H1 (cell line): ENCODE data around the gene IVNS1ABP. TPM values are rescaled to one million over a fixed set of nuclear protein-coding genes. Genes with fewer than 3 reads are reported as not detected.

Experiments
- CTCF ChIA-PET: fragments of 300-600 bp; sonication (Branson Sonifier 250); formaldehyde crosslinking; loops from one replicate; lab custom pipeline; 2021; ENCODE audit not compliant: partially characterized antibody; lab: Charles Lee
- POLR2A ChIA-PET: fragments of 300-600 bp; sonication (Branson Sonifier 250); formaldehyde crosslinking; loops from one replicate; lab custom pipeline; 2021; ENCODE audit warnings: inconsistent platforms; ENCODE audit not compliant: partially characterized antibody; lab: Charles Lee
- DNase-seq, 2 experiments: peaks; one replicate each; pipeline versions ENCODE4 v3.0.0 to v3.0.0-alpha.2; 2010 to 2022; ENCODE audit warnings: low spot score in 2 of 2, low read depth in 1 of 2, mixed read lengths in 1 of 2
- FAIRE-seq: peaks from 2 replicates; lab custom pipeline; 2011; peaks lifted over from hg19 to GRCh38; lab: Jason Lieb, UNC
- H2AFZ ChIP-seq: 2 replicates; pipeline ENCODE4 v1.8.1; 2012; ENCODE audit warnings: low read length, inconsistent platforms
- H2AK5ac ChIP-seq: 2 replicates; pipeline ENCODE4 v1.6.1; 2013; ENCODE audit warnings: low read depth, low read length
- H2BK120ac ChIP-seq: replicated peaks from 2 replicates; pipeline ENCODE3; 2013; ENCODE audit warnings: low read depth, low read length, inconsistent platforms
- H2BK12ac ChIP-seq: 2 replicates; pipeline ENCODE4 v1.6.1; 2013; ENCODE audit warnings: low read depth, low read length
- H2BK15ac ChIP-seq: 2 replicates; pipeline ENCODE4 v1.6.1; 2013; ENCODE audit warnings: low read length
- H2BK20ac ChIP-seq: 2 replicates; pipeline ENCODE4 v1.6.1; 2013; ENCODE audit warnings: low read length
- H2BK5ac ChIP-seq: 2 replicates; pipeline ENCODE4 v1.6.1; 2013; ENCODE audit warnings: low read depth, low read length
- H3K14ac ChIP-seq: 2 replicates; pipeline ENCODE4 v1.6.1; 2013; ENCODE audit warnings: inconsistent platforms; ENCODE audit not compliant: insufficient read length
- H3K18ac ChIP-seq: 2 replicates; pipeline ENCODE4 v1.6.1; 2013; ENCODE audit warnings: low read length; ENCODE audit errors: extremely low read depth
- H3K23ac ChIP-seq: 2 replicates; pipeline ENCODE4 v1.6.1; 2013; ENCODE audit warnings: inconsistent platforms; ENCODE audit not compliant: insufficient read length
- H3K23me2 ChIP-seq: 2 replicates; pipeline ENCODE4 v1.6.1; 2013; ENCODE audit warnings: low read depth, low read length
- H3K27ac ChIP-seq: 2 replicates; pipeline ENCODE4 v1.6.1; 2011; ENCODE audit warnings: low read depth, low read length, inconsistent platforms
- H3K27me3 ChIP-seq, 4 experiments: replicated peaks in 1 of 4; 1 replicate in 1 of 4; 2 replicates in 3 of 4; pipeline versions ENCODE4 v1.6.1 to v1.8.1; 2011 to 2013; ENCODE audit warnings: low read length in 3 of 4, mild to moderate bottlenecking in 3 of 4, inconsistent platforms in 2 of 4, mixed read lengths in 2 of 4, moderate library complexity in 1 of 4; ENCODE audit not compliant: control insufficient read depth in 3 of 4, insufficient read depth in 3 of 4; ENCODE audit errors: extremely low read depth in 1 of 4
- H3K36me3 ChIP-seq, 4 experiments: 2 replicates each; pipeline versions ENCODE4 v1.6.1 to v1.8.1; 2011 to 2013; ENCODE audit warnings: mild to moderate bottlenecking in 4 of 4, low read length in 3 of 4, moderate library complexity in 2 of 4, control low read depth in 1 of 4, inconsistent platforms in 1 of 4; ENCODE audit not compliant: insufficient read depth in 4 of 4, control insufficient read depth in 2 of 4
- H3K4ac ChIP-seq: replicated peaks from 2 replicates; pipeline ENCODE3; 2013; ENCODE audit warnings: low read length, low read depth, mixed read lengths, inconsistent platforms; ENCODE audit not compliant: insufficient read length
- H3K4me1 ChIP-seq, 4 experiments: replicated peaks in 1 of 4; 1 replicate in 1 of 4; 2 replicates in 3 of 4; pipeline versions ENCODE4 v1.6.1 to v1.8.1; 2011 to 2013; ENCODE audit warnings: low read length in 3 of 4, inconsistent platforms in 2 of 4, mixed read lengths in 1 of 4; ENCODE audit not compliant: insufficient read depth in 4 of 4, control insufficient read depth in 3 of 4
- H3K4me2 ChIP-seq, 2 experiments: 2 replicates each; pipeline versions ENCODE4 v1.6.1 to v1.8.1; 2011 to 2013; ENCODE audit warnings: low read depth in 2 of 2, low read length in 2 of 2, control low read depth in 1 of 2, inconsistent platforms in 1 of 2, mild to moderate bottlenecking in 1 of 2; ENCODE audit not compliant: insufficient read depth in 1 of 2
- H3K4me3 ChIP-seq, 4 experiments: fragments of 200-600, 300-600 bp in 1 of 4; sonication (generic), shearing (Covaris generic), sonication (Bioruptor Twin) in 1 of 4; 2 replicates each; pipeline versions ENCODE4 v1.5.1 to v1.8.1; 2011 to 2016; ENCODE audit warnings: low read length in 4 of 4, low read depth in 3 of 4, control low read depth in 2 of 4, inconsistent platforms in 2 of 4, mild to moderate bottlenecking in 2 of 4, mixed read lengths in 1 of 4, moderate library complexity in 1 of 4; ENCODE audit not compliant: insufficient read depth in 2 of 4; ENCODE audit errors: extremely low read depth in 1 of 4
- H3K56ac ChIP-seq: replicated peaks from 2 replicates; pipeline ENCODE3; 2013; ENCODE audit warnings: low read depth, mild to moderate bottlenecking, mixed read lengths, low read length, inconsistent platforms; ENCODE audit not compliant: insufficient read length
- H3K79me1 ChIP-seq: 2 replicates; pipeline ENCODE4 v1.6.1; 2013; ENCODE audit warnings: low read depth, low read length, control low read depth
- H3K79me2 ChIP-seq, 2 experiments: 2 replicates each; pipeline versions ENCODE4 v1.6.1 to v1.8.1; 2012 to 2013; ENCODE audit warnings: low read length in 2 of 2, mild to moderate bottlenecking in 2 of 2, inconsistent platforms in 1 of 2; ENCODE audit not compliant: insufficient read depth in 2 of 2, control insufficient read depth in 1 of 2
- H3K9ac ChIP-seq, 4 experiments: replicated peaks in 1 of 4; 1 replicate in 1 of 4; 2 replicates in 3 of 4; pipeline versions ENCODE4 v1.6.1 to v1.8.1; 2011 to 2013; ENCODE audit warnings: low read depth in 3 of 4, low read length in 3 of 4, control low read depth in 2 of 4, mild to moderate bottlenecking in 2 of 4, moderate library complexity in 2 of 4, inconsistent platforms in 1 of 4; ENCODE audit errors: extremely low read depth in 1 of 4
- H3K9me3 ChIP-seq, 2 experiments: 2 replicates each; pipeline versions ENCODE4 v1.6.1 to v1.8.1; 2012 to 2013; ENCODE audit warnings: mild to moderate bottlenecking in 2 of 2, moderate library complexity in 2 of 2, control low read depth in 1 of 2, inconsistent platforms in 1 of 2, low read depth in 1 of 2, low read length in 1 of 2, mixed read lengths in 1 of 2; ENCODE audit not compliant: insufficient read depth in 2 of 2
- H4K20me1 ChIP-seq, 2 experiments: replicated peaks in 1 of 2; 2 replicates each; pipeline versions ENCODE3 to v1.8.1; 2011 to 2013; ENCODE audit warnings: inconsistent platforms in 2 of 2, low read length in 2 of 2, mild to moderate bottlenecking in 1 of 2; ENCODE audit not compliant: insufficient read depth in 2 of 2, control insufficient read depth in 1 of 2
- H4K5ac ChIP-seq: 2 replicates; pipeline ENCODE4 v1.6.1; 2013; ENCODE audit warnings: low read length, low read depth, mixed read lengths, inconsistent platforms; ENCODE audit not compliant: insufficient read length
- H4K8ac ChIP-seq: 2 replicates; pipeline ENCODE4 v1.8.0; 2013; ENCODE audit warnings: mild to moderate bottlenecking, moderate library complexity, low read length, inconsistent platforms; ENCODE audit not compliant: insufficient read depth; ENCODE audit errors: extremely low read depth
- H4K91ac ChIP-seq: replicated peaks from 2 replicates; pipeline ENCODE3; 2013; ENCODE audit warnings: low read length, mixed read lengths, inconsistent platforms; ENCODE audit not compliant: insufficient read length
- CHD2 ChIP-seq: IDR thresholded peaks from 2 replicates; pipeline ENCODE4 v1.6.1; 2012; ENCODE audit warnings: low read length, improper control_type of control experiment
- WGBS, 2 experiments: shearing (Covaris generic) in 1 of 2; methylation state at CpG; one replicate each; pipeline versions ENCODE4 v1.1.6 to v1.1.7; 2013 to 2015; ENCODE audit warnings: low lambda C conversion rate in 2 of 2, mixed read lengths in 2 of 2, inconsistent platforms in 1 of 2, low coverage in 1 of 2, missing lambda C conversion rate in 1 of 2; ENCODE audit not compliant: insufficient replicate concordance in 2 of 2, insufficient coverage in 1 of 2, insufficient read length in 1 of 2; ENCODE audit errors: extremely low coverage in 1 of 2, missing lambda C conversion rate in 1 of 2; 5-methylcytosine and 5-hydroxymethylcytosine counted together
- polyA plus RNA-seq, 7 experiments: library from polyadenylated mRNA; depleted of rRNA in 3 of 7; stranded (reverse) in 5 of 7; unstranded in 2 of 7; fragments of >200 nt in 5 of 7; fragments of 200-250 nt in 2 of 7; gene quantifications; 1 replicate in 5 of 7; 2 replicates in 1 of 7; 4 replicates in 1 of 7; pipeline versions ENCODE4 v1.2.1 to v1.2.3, GENCODE V29; 2011 to 2013; ENCODE audit warnings: missing spikeins in 2 of 7, mixed read lengths in 2 of 7
- total RNA-seq: library from RNA; stranded (reverse); fragmentation: NEBNext Ultra II Directional; extraction: Animal tissue kit (Norgen Biotek cat#: 25700); gene quantifications from 2 replicates; pipeline ENCODE4 v1.2.1, GENCODE V29; 2021

IVNS1ABP gene
- total and polyA plus RNA-seq, 2 of the 8 experiments (the other 6 are each of a cell fraction or from before 2014, with no cell fraction given), result 65.9 to 189 TPM

DNA sequence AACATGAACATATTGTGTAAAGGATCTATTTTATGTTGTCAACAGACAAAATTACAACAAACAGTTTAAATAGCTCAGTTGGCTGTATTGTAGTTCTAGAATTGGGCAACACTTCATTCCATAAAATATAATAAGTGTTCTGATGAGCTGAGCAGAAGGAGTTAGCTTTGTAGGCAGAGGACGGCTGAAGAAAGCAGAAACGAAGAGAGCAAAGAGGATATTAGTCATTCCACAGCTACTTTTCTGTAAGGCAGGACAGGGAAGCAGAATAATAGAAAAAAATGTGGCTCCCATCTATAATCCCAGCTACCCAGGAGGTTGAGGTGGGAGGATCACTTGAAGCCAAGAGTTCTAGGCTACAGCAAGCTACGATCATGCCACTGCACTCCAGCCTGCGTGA, 20.2 kb upstream of the IVNS1ABP start:
- no peak overlapping the region for H2AFZ ChIP-seq
- H3K23ac ChIP-seq, result no peak overlapping the region
- H3K36me3 ChIP-seq, result no peaks in the 10 kb centered on the region
- 98% methylated on average over 4 of the region's 4 CpGs; no CpG with 5 or more reads in 1 of the 2 experiments for WGBS, 2 experiments
- H3K27me3 ChIP-seq, result no peaks in the 10 kb centered on the region
- FAIRE-seq, result no peak
- no peaks in the 10 kb centered on the region for H3K79me1 ChIP-seq
- H3K27ac ChIP-seq, result no peak overlapping the region
- H4K20me1 ChIP-seq, result no peaks in the 10 kb centered on the region
- ChIA-PET POLR2A (interaction anchor here (1.6 kb wide), 1 partner anchor 20 kb away, joined by 8 read pairs; the partner anchor contains the start of gene IVNS1ABP), CTCF (interaction anchor here (0.8 to 1.1 kb wide), 2 partner anchors 344 to 383 kb away, joined by 3 read pairs; no protein-coding TSS in a partner anchor)
- H3K14ac ChIP-seq, result no peak overlapping the region
- H2BK12ac ChIP-seq, result no peak overlapping the region
- no peak overlapping the region for H3K4me2 ChIP-seq
- no peak overlapping the region for H3K18ac ChIP-seq
- H3K4me3 ChIP-seq, result no peak overlapping the region
- H4K91ac ChIP-seq, result no peak overlapping the region
- no peak overlapping the region for H3K4ac ChIP-seq
- H2BK5ac ChIP-seq, result no peak overlapping the region
- DNase-seq, result no peak
- H3K23me2 ChIP-seq, result no peaks in the 10 kb centered on the region
- H3K9ac ChIP-seq, result no peak overlapping the region
- H3K9me3 ChIP-seq, result no peaks in the 10 kb centered on the region
- H3K79me2 ChIP-seq, result no peaks in the 10 kb centered on the region
- no peak overlapping the region for H2AK5ac ChIP-seq
- no peak overlapping the region for H2BK120ac ChIP-seq
- no peak overlapping the region for H3K56ac ChIP-seq
- no peak overlapping the region for H4K5ac ChIP-seq
- peaks cover 0 to 2% (median 0%) of the 10 kb centered on the region in 4 experiments; a peak in 1 of 7 replicates for H3K4me1 ChIP-seq
- no peak overlapping the region for H2BK20ac ChIP-seq
- H4K8ac ChIP-seq, result no peak overlapping the region
- H2BK15ac ChIP-seq, result no peak overlapping the region
- TF ChIP-seq CHD2, result no peak
